HepG2 (cell line): ENCODE results near the gene RPL36. TPM values are rescaled to one million over a fixed set of nuclear protein-coding genes. Genes with fewer than 3 reads are reported as not detected.
A peak's percentile ranks its signal among the peaks of the same experiment; 100 is the strongest.

Experiments used
- ATAC-seq: fragments of 200-7000 bp; cut with Tn5 transposase; 3 replicates; pipeline ENCODE4 v1.9.1; 2020; ENCODE audit warnings: mild to moderate bottlenecking, moderate library complexity
- BruUV-seq: library from RNA; stranded (reverse); fragments of 400-500 nt; replicated peaks from 2 replicates; lab custom pipeline; 2021; lab: Mats Ljungman, UMichigan
- CTCF ChIA-PET: fragments of 300-600 bp; formaldehyde crosslinking; extraction: SDS; loops from one replicate; lab custom pipeline; 2021; ENCODE audit warnings: low total read pairs, inconsistent platforms, low intra/inter-chr PET ratio; lab: Yijun Ruan, JAX
- POLR2A ChIA-PET: fragments of 350-600 bp; sonication (Branson Sonifier 250); formaldehyde crosslinking; loops from one replicate; lab custom pipeline; 2020; ENCODE audit warnings: antibody characterized with exemption, inconsistent platforms; lab: Yijun Ruan, JAX
- DNase-seq: peaks from one replicate; pipeline ENCODE4 v3.0.0-alpha.2; 2015; ENCODE audit warnings: low spot score
- FAIRE-seq: peaks from 3 replicates; lab custom pipeline; 2011; peaks lifted over from hg19 to GRCh38; lab: Jason Lieb, UNC
- H2AFZ ChIP-seq: one replicate; pipeline ENCODE4 v1.6.1; 2011; ENCODE audit warnings: low read length, inconsistent platforms
- H3K27ac ChIP-seq: fragments of 300-600 bp; 3 replicates; pipeline ENCODE4 v1.8.0; 2011; ENCODE audit warnings: mixed run types, mild to moderate bottlenecking, mixed read lengths, low read length, inconsistent platforms; ENCODE audit not compliant: insufficient read depth; ENCODE audit errors: extremely low read length
- H3K27me3 ChIP-seq, 2 experiments: fragments of 200-600 bp in 1 of 2; 2 replicates in 1 of 2; 3 replicates in 1 of 2; pipeline versions ENCODE4 v1.6.0 to v1.8.0; 2011; ENCODE audit warnings: low read length in 2 of 2, mild to moderate bottlenecking in 2 of 2, moderate library complexity in 2 of 2, inconsistent platforms in 1 of 2; ENCODE audit not compliant: insufficient read depth in 2 of 2, control insufficient read depth in 1 of 2
- H3K36me3 ChIP-seq, 2 experiments: fragments of 200-600 bp in 1 of 2; replicated peaks in 1 of 2; 2 replicates in 1 of 2; 3 replicates in 1 of 2; pipeline versions ENCODE4 v1.5.1 to v1.8.0; 2011; ENCODE audit warnings: low read length in 2 of 2, inconsistent platforms in 1 of 2; ENCODE audit not compliant: insufficient read depth in 2 of 2, control insufficient read depth in 1 of 2
- H3K4me1 ChIP-seq: 2 replicates; pipeline ENCODE4 v1.5.1; 2012; ENCODE audit warnings: low read length, inconsistent platforms; ENCODE audit not compliant: insufficient read depth
- H3K4me2 ChIP-seq: 2 replicates; pipeline ENCODE4 v1.6.0; 2011; ENCODE audit warnings: low read depth, low read length, inconsistent platforms
- H3K4me3 ChIP-seq, 3 experiments: fragments of 200-600 bp in 1 of 3; sonication (generic), shearing (Covaris generic) in 1 of 3; replicated peaks in 1 of 3; 2 replicates each; pipeline ENCODE4 v1.5.1; 2011 to 2016; ENCODE audit warnings: low read length in 3 of 3, inconsistent platforms in 2 of 3, low read depth in 2 of 3, mild to moderate bottlenecking in 2 of 3, control low read depth in 1 of 3, mixed read lengths in 1 of 3; ENCODE audit not compliant: insufficient read depth in 1 of 3
- H3K79me2 ChIP-seq: one replicate; pipeline ENCODE4 v1.6.1; 2011; ENCODE audit warnings: low read length, inconsistent platforms; ENCODE audit not compliant: insufficient read depth
- H3K9ac ChIP-seq: 2 replicates; pipeline ENCODE4 v1.6.0; 2011; ENCODE audit warnings: mild to moderate bottlenecking, low read depth, low read length, inconsistent platforms; ENCODE audit not compliant: insufficient read depth
- H3K9me3 ChIP-seq: 2 replicates; pipeline ENCODE4 v1.5.1; 2012; ENCODE audit warnings: mild to moderate bottlenecking, low read length
- H4K20me1 ChIP-seq: 2 replicates; pipeline ENCODE4 v1.6.0; 2011; ENCODE audit warnings: inconsistent platforms, mild to moderate bottlenecking, low read length, moderate library complexity; ENCODE audit not compliant: insufficient read depth
- ARNTL ChIP-seq: sonication (generic); formaldehyde crosslinking; IDR thresholded peaks from 2 replicates; pipeline ENCODE4 v1.4.0; 2020; ENCODE audit warnings: mild to moderate bottlenecking, missing genetic modification reagents
- DMAP1 ChIP-seq: IDR thresholded peaks from 2 replicates; pipeline ENCODE4 v1.6.1; 2016
- GABPA ChIP-seq, 2 experiments: IDR thresholded peaks; 2 replicates each; pipeline ENCODE4 v1.6.1; 2011 to 2016; ENCODE audit warnings: low read depth in 2 of 2, low read length in 1 of 2, missing biosample characterization in 1 of 2, missing genetic modification characterization in 1 of 2
- HNF4A ChIP-seq: sonication (generic); formaldehyde crosslinking; IDR thresholded peaks from 2 replicates; pipeline ENCODE4 v1.4.0; 2020; ENCODE audit warnings: missing genetic modification reagents
- MEIS2 ChIP-seq: sonication (generic); formaldehyde crosslinking; IDR thresholded peaks from 2 replicates; pipeline ENCODE4 v1.9.0; 2021; ENCODE audit warnings: mild to moderate bottlenecking, missing genetic modification reagents
- RBFOX2 ChIP-seq: fragments of 200-400 bp; formaldehyde crosslinking; IDR thresholded peaks from 2 replicates; pipeline ENCODE4 v1.6.1; 2017; ENCODE audit warnings: low read depth, mild to moderate bottlenecking, low read length
- RFXANK ChIP-seq: IDR thresholded peaks from 2 replicates; pipeline ENCODE4 v1.6.1; 2016
- SPEN ChIP-seq: sonication (generic); formaldehyde crosslinking; IDR thresholded peaks from 2 replicates; pipeline ENCODE4 v1.5.1; 2020; ENCODE audit warnings: low read depth, mild to moderate bottlenecking, missing genetic modification reagents
- TSC22D2 ChIP-seq: sonication (generic); formaldehyde crosslinking; IDR thresholded peaks from 2 replicates; pipeline ENCODE4 v1.5.1; 2020; ENCODE audit warnings: missing genetic modification reagents, mild to moderate bottlenecking, borderline replicate concordance
- ZFP62 ChIP-seq: sonication (generic); formaldehyde crosslinking; IDR thresholded peaks from 2 replicates; pipeline ENCODE4 v1.4.0; 2020; ENCODE audit warnings: missing genetic modification reagents
- ZNF431 ChIP-seq: sonication (generic); formaldehyde crosslinking; IDR thresholded peaks from 2 replicates; pipeline ENCODE4 v1.9.0; 2022; ENCODE audit warnings: missing genetic modification reagents, low read depth, mild to moderate bottlenecking, borderline replicate concordance
- ZNF709 ChIP-seq: sonication (generic); formaldehyde crosslinking; IDR thresholded peaks from 2 replicates; pipeline ENCODE4 v1.5.0; 2020; ENCODE audit warnings: mild to moderate bottlenecking, missing genetic modification reagents
- WGBS: methylation state at CpG from one replicate; pipeline ENCODE4 v1.1.6; 2017; ENCODE audit warnings: low lambda C conversion rate; 5-methylcytosine and 5-hydroxymethylcytosine counted together
- in situ Hi-C: cut with HindIII; loops from 2 replicates; pipeline ENCODE4 v1.10.0; 2017; ENCODE audit warnings: low pct_unique_long_range_greater_than_20kb; ENCODE audit not compliant: extremely low pct_ligation_motif_present
- intact Hi-C: fragments of 100-400 bp; cut with micrococcal nuclease; formaldehyde crosslinking; loops from one replicate; pipeline ENCODE4 v1.10.0; 2022; ENCODE audit not compliant: unreplicated experiment
- polyA plus RNA-seq, 8 experiments: library from polyadenylated mRNA; depleted of rRNA in 3 of 8; stranded (reverse) in 7 of 8; unstranded in 1 of 8; fragments of >200 nt; fragmentation: Illumina TruSeq in 4 of 8; extraction: Trizol in 4 of 8; gene quantifications; 2 replicates each; pipeline versions ENCODE4 v1.2.1 to v1.2.3, GENCODE V29; 2011 to 2016; ENCODE audit warnings: low read depth in 4 of 8, missing spikeins in 1 of 8, mixed read lengths in 1 of 8; ENCODE audit not compliant: insufficient read depth in 1 of 8
- total RNA-seq, 5 experiments: library from RNA; depleted of rRNA; stranded (reverse); fragments of >200 nt; fragmentation: Illumina TruSeq; extraction: Trizol; gene quantifications; 2 replicates each; pipeline ENCODE4 v1.2.3, GENCODE V29; 2016; ENCODE audit warnings: low read depth in 1 of 5
- TF ChIP-seq, protein P1 (sequence below): sonication (generic); formaldehyde crosslinking; conservative IDR thresholded peaks from 2 replicates; pipeline ENCODE4 v1.8.0; 2022; ENCODE audit warnings: mild to moderate bottlenecking, moderate library complexity, missing genetic modification reagents
- TF ChIP-seq, protein P2 (sequence below): fragments of 450-650 bp; IDR thresholded peaks from 2 replicates; pipeline ENCODE4 v1.6.1; 2017; ENCODE audit warnings: mild to moderate bottlenecking
- TF ChIP-seq, protein P3 (sequence below): sonication (generic); formaldehyde crosslinking; IDR thresholded peaks from 2 replicates; pipeline ENCODE4 v1.8.1; 2023; ENCODE audit warnings: missing genetic modification reagents, mild to moderate bottlenecking, borderline replicate concordance
- TF ChIP-seq, protein P4 (sequence below): sonication (generic); formaldehyde crosslinking; IDR thresholded peaks from 2 replicates; pipeline ENCODE4 v1.4.0; 2020; ENCODE audit warnings: missing genetic modification reagents

RPL36 gene
- total and polyA plus RNA-seq, 2 of the 13 experiments (the other 11 are each of a cell fraction or from before 2014, with no cell fraction given): 706 to 740 TPM

DNA sequence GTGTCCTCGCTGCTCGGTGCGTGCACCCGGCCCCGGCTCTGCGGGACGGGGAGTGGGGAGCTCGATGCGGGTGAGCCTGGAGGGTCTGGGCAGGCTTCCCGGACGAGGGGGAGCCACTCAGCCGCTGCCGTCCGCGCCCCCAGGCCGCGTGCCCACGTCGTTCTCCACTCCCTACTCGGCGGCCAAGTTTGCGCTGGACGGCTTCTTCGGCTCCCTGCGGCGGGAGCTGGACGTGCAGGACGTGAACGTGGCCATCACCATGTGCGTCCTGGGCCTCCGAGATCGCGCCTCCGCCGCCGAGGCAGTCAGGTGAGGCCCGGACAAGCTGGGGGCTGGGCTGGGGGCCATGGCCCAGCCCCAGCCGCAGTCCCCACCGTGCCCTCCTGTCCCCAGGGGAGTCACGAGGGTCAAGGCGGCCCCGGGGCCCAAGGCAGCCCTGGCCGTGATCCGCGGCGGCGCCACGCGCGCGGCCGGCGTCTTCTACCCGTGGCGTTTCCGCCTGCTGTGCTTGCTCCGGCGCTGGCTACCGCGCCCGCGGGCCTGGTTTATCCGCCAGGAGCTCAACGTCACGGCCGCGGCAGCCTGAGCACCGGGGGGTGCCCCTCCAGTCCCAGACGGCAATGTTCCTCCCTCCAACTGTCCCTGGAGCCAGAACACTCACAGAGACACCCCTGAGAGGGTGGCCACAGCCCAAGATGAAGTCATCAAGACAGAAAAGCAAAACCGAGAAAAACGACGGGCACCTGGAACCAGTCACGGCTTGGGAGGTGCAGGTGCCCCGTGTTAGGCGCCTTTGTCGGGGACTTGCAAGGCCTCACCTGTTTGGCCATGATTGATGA is 2.5 kb upstream of the RPL36 start:
- H3K79me2 ChIP-seq: peaks cover 25% of the 10 kb centered on the region
- no peak overlapping the region for H2AFZ ChIP-seq
- H4K20me1 ChIP-seq: peaks cover 24% of the 10 kb centered on the region
- no TSS peak for BruUV-seq
- DNase-seq: no peak
- POLR2A ChIA-PET: interaction anchor here (0.7 to 2.2 kb wide), 7 partner anchors 22 to 141 kb away, joined by 3 to 21 read pairs (median 5); partner anchors contain the start of genes CATSPERD, DUS3L, LONP1 and SAFB
- FAIRE-seq: no peak
- H3K9ac ChIP-seq: peak overlapping the region; percentile 62
- intact Hi-C loops: loop anchor here (2.0 to 5.0 kb wide), 2 partner anchors 33 to 140 kb away; partner anchors contain the start of genes CATSPERD and LONP1
- in situ Hi-C loops: no loop called here
- H3K4me3 ChIP-seq: peak overlapping the region; percentile 12 to 81 (median 41); a peak in 3 of 6 replicates
- peak overlapping the region; percentile 84 for H3K4me2 ChIP-seq
- H3K27ac ChIP-seq: peak overlapping the region; percentile 40
- peaks cover 31% of the 10 kb centered on the region for H3K4me1 ChIP-seq
- ATAC-seq: no peak
- WGBS: 95% methylated on average over 32 of the region's 76 CpGs
- H3K27me3 ChIP-seq: no peaks in the 10 kb centered on the region; a peak in 1 of 5 replicates
- CTCF ChIA-PET: no interaction called here
- H3K9me3 ChIP-seq: no peaks in the 10 kb centered on the region
- H3K36me3 ChIP-seq: peaks cover 4 to 13% of the 10 kb centered on the region in 2 experiments; a peak in 4 of 5 replicates
- TF ChIP-seq ZNF431 (CRISPR knock-in tag): no peak
- no peak for TF ChIP-seq GABPA (IDR thresholded peaks at IDR 0.05; ENCODE audit: low read depth, low read length)
- no peak for TF ChIP-seq GABPA (CRISPR knock-in tag; IDR thresholded peaks at IDR 0.05; ENCODE audit: low read depth)
- TF ChIP-seq MEIS2 (CRISPR knock-in tag): 0 out of 2 replicates have a peak, but pooled peaks have one; percentile 21
- no peak for TF ChIP-seq RFXANK (CRISPR knock-in tag)
- TF ChIP-seq TSC22D2 (CRISPR knock-in tag): no peak
- TF ChIP-seq HNF4A (CRISPR knock-in tag): no peak
- TF ChIP-seq, protein P1, sequence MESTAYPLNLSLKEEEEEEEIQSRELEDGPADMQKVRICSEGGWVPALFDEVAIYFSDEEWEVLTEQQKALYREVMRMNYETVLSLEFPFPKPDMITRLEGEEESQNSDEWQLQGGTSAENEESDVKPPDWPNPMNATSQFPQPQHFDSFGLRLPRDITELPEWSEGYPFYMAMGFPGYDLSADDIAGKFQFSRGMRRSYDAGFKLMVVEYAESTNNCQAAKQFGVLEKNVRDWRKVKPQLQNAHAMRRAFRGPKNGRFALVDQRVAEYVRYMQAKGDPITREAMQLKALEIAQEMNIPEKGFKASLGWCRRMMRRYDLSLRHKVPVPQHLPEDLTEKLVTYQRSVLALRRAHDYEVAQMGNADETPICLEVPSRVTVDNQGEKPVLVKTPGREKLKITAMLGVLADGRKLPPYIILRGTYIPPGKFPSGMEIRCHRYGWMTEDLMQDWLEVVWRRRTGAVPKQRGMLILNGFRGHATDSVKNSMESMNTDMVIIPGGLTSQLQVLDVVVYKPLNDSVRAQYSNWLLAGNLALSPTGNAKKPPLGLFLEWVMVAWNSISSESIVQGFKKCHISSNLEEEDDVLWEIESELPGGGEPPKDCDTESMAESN: no peak
- TF ChIP-seq, protein P2, sequence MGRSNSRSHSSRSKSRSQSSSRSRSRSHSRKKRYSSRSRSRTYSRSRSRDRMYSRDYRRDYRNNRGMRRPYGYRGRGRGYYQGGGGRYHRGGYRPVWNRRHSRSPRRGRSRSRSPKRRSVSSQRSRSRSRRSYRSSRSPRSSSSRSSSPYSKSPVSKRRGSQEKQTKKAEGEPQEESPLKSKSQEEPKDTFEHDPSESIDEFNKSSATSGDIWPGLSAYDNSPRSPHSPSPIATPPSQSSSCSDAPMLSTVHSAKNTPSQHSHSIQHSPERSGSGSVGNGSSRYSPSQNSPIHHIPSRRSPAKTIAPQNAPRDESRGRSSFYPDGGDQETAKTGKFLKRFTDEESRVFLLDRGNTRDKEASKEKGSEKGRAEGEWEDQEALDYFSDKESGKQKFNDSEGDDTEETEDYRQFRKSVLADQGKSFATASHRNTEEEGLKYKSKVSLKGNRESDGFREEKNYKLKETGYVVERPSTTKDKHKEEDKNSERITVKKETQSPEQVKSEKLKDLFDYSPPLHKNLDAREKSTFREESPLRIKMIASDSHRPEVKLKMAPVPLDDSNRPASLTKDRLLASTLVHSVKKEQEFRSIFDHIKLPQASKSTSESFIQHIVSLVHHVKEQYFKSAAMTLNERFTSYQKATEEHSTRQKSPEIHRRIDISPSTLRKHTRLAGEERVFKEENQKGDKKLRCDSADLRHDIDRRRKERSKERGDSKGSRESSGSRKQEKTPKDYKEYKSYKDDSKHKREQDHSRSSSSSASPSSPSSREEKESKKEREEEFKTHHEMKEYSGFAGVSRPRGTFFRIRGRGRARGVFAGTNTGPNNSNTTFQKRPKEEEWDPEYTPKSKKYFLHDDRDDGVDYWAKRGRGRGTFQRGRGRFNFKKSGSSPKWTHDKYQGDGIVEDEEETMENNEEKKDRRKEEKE: no peak
- 0 out of 2 replicates have a peak, but pooled peaks have one; percentile 37 for TF ChIP-seq ZFP62
- TF ChIP-seq, protein P3, sequence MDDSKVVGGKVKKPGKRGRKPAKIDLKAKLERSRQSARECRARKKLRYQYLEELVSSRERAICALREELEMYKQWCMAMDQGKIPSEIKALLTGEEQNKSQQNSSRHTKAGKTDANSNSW: 0 out of 2 replicates have a peak, but pooled peaks have one; percentile 6
- TF ChIP-seq DMAP1: no peak
- TF ChIP-seq, protein P4, sequence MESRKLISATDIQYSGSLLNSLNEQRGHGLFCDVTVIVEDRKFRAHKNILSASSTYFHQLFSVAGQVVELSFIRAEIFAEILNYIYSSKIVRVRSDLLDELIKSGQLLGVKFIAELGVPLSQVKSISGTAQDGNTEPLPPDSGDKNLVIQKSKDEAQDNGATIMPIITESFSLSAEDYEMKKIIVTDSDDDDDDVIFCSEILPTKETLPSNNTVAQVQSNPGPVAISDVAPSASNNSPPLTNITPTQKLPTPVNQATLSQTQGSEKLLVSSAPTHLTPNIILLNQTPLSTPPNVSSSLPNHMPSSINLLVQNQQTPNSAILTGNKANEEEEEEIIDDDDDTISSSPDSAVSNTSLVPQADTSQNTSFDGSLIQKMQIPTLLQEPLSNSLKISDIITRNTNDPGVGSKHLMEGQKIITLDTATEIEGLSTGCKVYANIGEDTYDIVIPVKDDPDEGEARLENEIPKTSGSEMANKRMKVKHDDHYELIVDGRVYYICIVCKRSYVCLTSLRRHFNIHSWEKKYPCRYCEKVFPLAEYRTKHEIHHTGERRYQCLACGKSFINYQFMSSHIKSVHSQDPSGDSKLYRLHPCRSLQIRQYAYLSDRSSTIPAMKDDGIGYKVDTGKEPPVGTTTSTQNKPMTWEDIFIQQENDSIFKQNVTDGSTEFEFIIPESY (CRISPR knock-in tag): peak; percentile 93
- no peak for TF ChIP-seq ZNF709 (CRISPR knock-in tag)
- no peak for TF ChIP-seq ARNTL (CRISPR knock-in tag)
- no peak for TF ChIP-seq SPEN (CRISPR knock-in tag)
- peak; percentile 64 for TF ChIP-seq RBFOX2
